Measurements from ENCODE around the gene TSPAN16.
"Not testable (repeated sequence)": the region's sequence is repeated elsewhere in the genome, so short reads cannot be mapped to it uniquely, and the experiment has no call there.

The TSPAN16 gene

GRCh38 chr19:11347546-11348039 is 51.6 kb downstream of the TSPAN16 start:
- no peak for DNase-seq

- no peak for DNase-seq
Measured at GRCh38 chr19:11349171-11349570, 53.2 kb downstream of the TSPAN16 start.

- not testable (repeated sequence) for DNase-seq
Measured at GRCh38 chr19:11354102-11354501, 58.1 kb downstream of the TSPAN16 start.

- peak; percentile 80 to 83 for DNase-seq
Measured at GRCh38 chr19:11355160-11356073, 59.5 kb downstream of the TSPAN16 start, which contains the start of gene PLPPR2. Gene PLPPR2, plus strand, starts transcription at chr19:11355432. Its CDS starts 2,242 bp downstream, at chr19:11357674.

GRCh38 chr19:11356074-11356397 is 60.1 kb downstream of the TSPAN16 start:
- no peak for DNase-seq

- no peak for DNase-seq
Measured at GRCh38 chr19:11356676-11357550, 61.0 kb downstream of the TSPAN16 start.

GRCh38 chr19:11359421-11359820 is 63.5 kb downstream of the TSPAN16 start:
- no peak for DNase-seq

GRCh38 chr19:11361037-11361770 is 65.2 kb downstream of the TSPAN16 start:
- DNase-seq: no peak

- DNase-seq: no peak
Measured at GRCh38 chr19:11361771-11362731, 66.1 kb downstream of the TSPAN16 start.

GRCh38 chr19:11363881-11364280 is 67.9 kb downstream of the TSPAN16 start:
- no peak for DNase-seq

- no peak for DNase-seq
Measured at GRCh38 chr19:11364296-11364904, 68.4 kb downstream of the TSPAN16 start.

GRCh38 chr19:11364935-11365334 is 69.0 kb downstream of the TSPAN16 start:
- DNase-seq: no peak

Data from stimulated activated CD4-positive, alpha-beta T cell treated with anti-CD3 and anti-CD28 coated beads, Interleukin-2, amount 100 ng/mL, for 48 hours (primary cell).